ENCODE measurements around the gene CEP41.

Gene CEP41

GRCh38 chr7:130444751-130445407, 4.1 kb upstream of the CEP41 start:
- TF ChIP-seq CTCF (IDR thresholded peaks at IDR 0.05; ENCODE audit: low read depth, low read length, missing control alignments), result peak; percentile 2
- no peak for DNase-seq (ENCODE audit: extremely low read depth, low read depth)
- H3K4me3 ChIP-seq (replicated peaks; ENCODE audit: low read depth, low read length), result no peak overlapping the region

GRCh38 chr7:130444234-130444633, 3.4 kb upstream of the CEP41 start:
- no peak for TF ChIP-seq CTCF (IDR thresholded peaks at IDR 0.05; ENCODE audit: low read depth, low read length, missing control alignments)
- no peak overlapping the region for H3K4me3 ChIP-seq (replicated peaks; ENCODE audit: low read depth, low read length)
- DNase-seq (ENCODE audit: extremely low read depth, low read depth), result no peak

- DNase-seq (ENCODE audit: extremely low read depth, low read depth), result no peak
- H3K4me3 ChIP-seq (replicated peaks; ENCODE audit: low read depth, low read length), result no peak overlapping the region
- no peak for TF ChIP-seq CTCF (IDR thresholded peaks at IDR 0.05; ENCODE audit: low read depth, low read length, missing control alignments)
Observed at GRCh38 chr7:130442601-130443000, 1.8 kb upstream of the CEP41 start.

GRCh38 chr7:130441408-130441869, 623 bp upstream of the CEP41 start:
- TF ChIP-seq CTCF (IDR thresholded peaks at IDR 0.05; ENCODE audit: low read depth, low read length, missing control alignments), result no peak
- H3K4me3 ChIP-seq (replicated peaks; ENCODE audit: low read depth, low read length), result peak overlapping the region; percentile 23; the same call in 1 of the 2 replicates
- DNase-seq (ENCODE audit: extremely low read depth, low read depth), result no peak

GRCh38 chr7:130436253-130436652, 4.6 kb downstream of the CEP41 start:
- DNase-seq (ENCODE audit: extremely low read depth, low read depth), result no peak
- no peak overlapping the region for H3K4me3 ChIP-seq (replicated peaks; ENCODE audit: low read depth, low read length)
- no peak for TF ChIP-seq CTCF (IDR thresholded peaks at IDR 0.05; ENCODE audit: low read depth, low read length, missing control alignments)

GRCh38 chr7:130435311-130435854, 5.4 kb downstream of the CEP41 start:
- DNase-seq (ENCODE audit: extremely low read depth, low read depth), result peak; percentile 31
- H3K4me3 ChIP-seq (replicated peaks; ENCODE audit: low read depth, low read length), result no peak overlapping the region
- no peak for TF ChIP-seq CTCF (IDR thresholded peaks at IDR 0.05; ENCODE audit: low read depth, low read length, missing control alignments)
